Measurements from ENCODE around the gene GPX4.

The GPX4 gene

GRCh38 chr19:1149259-1150045 lies 45.7 kb downstream of the GPX4 start:
- no peak for DNase-seq (ENCODE audit: low read depth in 2 of 2)

GRCh38 chr19:1150333-1151036 lies 46.7 kb downstream of the GPX4 start:
- no peak for DNase-seq (ENCODE audit: low read depth in 2 of 2)

GRCh38 chr19:1151037-1151724 lies 47.4 kb downstream of the GPX4 start:
- no peak for DNase-seq (ENCODE audit: low read depth in 2 of 2)

- DNase-seq (ENCODE audit: low read depth in 2 of 2), result no peak
Observed at GRCh38 chr19:1151917-1152587, 48.3 kb downstream of the GPX4 start.

- DNase-seq (ENCODE audit: low read depth in 2 of 2), result no peak
Observed at GRCh38 chr19:1153891-1154730, 50.3 kb downstream of the GPX4 start.

- no peak for DNase-seq (ENCODE audit: low read depth in 2 of 2)
Observed at GRCh38 chr19:1154731-1155351, 51.0 kb downstream of the GPX4 start.

GRCh38 chr19:1155352-1156304 lies 51.8 kb downstream of the GPX4 start:
- no peak for DNase-seq (ENCODE audit: low read depth in 2 of 2)

All from stimulated activated CD4-positive, alpha-beta T cell treated with anti-CD3 and anti-CD28 coated beads, Interleukin-4, amount 100 ng/mL, for 48 hours (primary cell).